RWPE1 (cell line): ENCODE data around the gene KRT17.

Experiments
- CTCF ChIA-PET: fragments of 350-600 bp; sonication (Branson Sonifier 250); formaldehyde crosslinking; extraction: SDS; loops from one replicate; lab custom pipeline; 2021; lab: Yijun Ruan, JAX
- POLR2A ChIA-PET: fragments of 400-600 bp; formaldehyde crosslinking; extraction: SDS; loops from one replicate; lab custom pipeline; 2020; ENCODE audit warnings: antibody characterized with exemption; ENCODE audit not compliant: low non-redundant PET; lab: Yijun Ruan, JAX
- DNase-seq: peaks from one replicate; pipeline ENCODE4 v3.0.0; 2012; ENCODE audit warnings: low spot score
- H3K27ac ChIP-seq: fragments of 450-650 bp; 2 replicates; pipeline ENCODE4 v1.5.1; 2017
- CTCF ChIP-seq: fragments of 450-650 bp; conservative IDR thresholded peaks from 2 replicates; pipeline ENCODE4 v1.5.1; 2017; ENCODE audit warnings: low read depth, mild to moderate bottlenecking

Gene KRT17

GRCh38 chr17:41659427-41660212 is 35.2 kb upstream of the KRT17 start:
- H3K27ac ChIP-seq: peak overlapping the region; percentile 100
- POLR2A ChIA-PET: no interaction called here

GRCh38 chr17:41658846-41659245 is 34.5 kb upstream of the KRT17 start:
- H3K27ac ChIP-seq: peak overlapping the region; percentile 100
- no peak for TF ChIP-seq CTCF
- POLR2A ChIA-PET: no interaction called here
- no peak for DNase-seq
- CTCF ChIA-PET: interaction anchor here (1.3 kb wide), 1 partner anchor 10 kb away, joined by 9 read pairs; no protein-coding TSS in a partner anchor

More at GRCh38 chr17:41659427-41660212, 35.2 kb upstream of the KRT17 start:
- no peak for DNase-seq
- CTCF ChIA-PET: interaction anchor here (0.6 to 8.2 kb wide), 3 partner anchors 11 to 786 kb away, joined by 3 to 321 read pairs (median 4); no protein-coding TSS in a partner anchor
- TF ChIP-seq CTCF: no peak

- H3K27ac ChIP-seq: peak overlapping the region; percentile 100
- ChIA-PET CTCF (interaction anchor here (1.3 kb wide), 1 partner anchor 9 kb away, joined by 9 read pairs; no protein-coding TSS in a partner anchor), POLR2A (no interaction called here)
- no peak for TF ChIP-seq CTCF
- no peak for DNase-seq
Observed at GRCh38 chr17:41657936-41658335, 33.6 kb upstream of the KRT17 start.

GRCh38 chr17:41657176-41657754 is 32.9 kb upstream of the KRT17 start:
- ChIA-PET CTCF (interaction anchor here (1.3 to 3.9 kb wide), 2 partner anchors 9 to 109 kb away, joined by 9 to 18 read pairs; no protein-coding TSS in a partner anchor), POLR2A (no interaction called here)
- peak overlapping the region; percentile 100 for H3K27ac ChIP-seq
- TF ChIP-seq CTCF: no peak
- DNase-seq: no peak

- ChIA-PET POLR2A (interaction anchor here (1.2 kb wide), 1 partner anchor 33 kb away, joined by 5 read pairs; the partner anchor contains the start of gene EIF1), CTCF (interaction anchor here (0.6 to 3.9 kb wide), 2 partner anchors 108 to 334 kb away, joined by 5 to 18 read pairs; no protein-coding TSS in a partner anchor)
- no peak for TF ChIP-seq CTCF
- peak overlapping the region; percentile 100 for H3K27ac ChIP-seq
- DNase-seq: no peak
Observed at GRCh38 chr17:41656249-41657023, 32.1 kb upstream of the KRT17 start.
